NCI-H524 (cell line): ENCODE measurements around the gene NOCT.
"Not testable (repeated sequence)": the region's sequence is repeated elsewhere in the genome, so short reads cannot be mapped to it uniquely, and the experiment has no call there.

Source experiments
- DNase-seq, 2 experiments: peaks; one replicate each; lab custom pipeline; 2025; lab: John Stamatoyannopoulos, UW

Gene NOCT

GRCh38 chr4:139015269-139015947, at the start of gene NOCT:
NOCT (plus strand) TSS chr4:139015781; CDS start chr4:139015982, 201 bp downstream.
- peak; percentile 53 to 82 for DNase-seq

- no peak for DNase-seq
Measured at GRCh38 chr4:138967313-138967712, 48.3 kb upstream of the NOCT start.

- DNase-seq: peak; percentile 14 to 67
Measured at GRCh38 chr4:138972956-138973801, 42.4 kb upstream of the NOCT start.

- no peak for DNase-seq
Measured at GRCh38 chr4:138975225-138975624, 40.4 kb upstream of the NOCT start.

GRCh38 chr4:138976526-138976925, 39.1 kb upstream of the NOCT start:
- no peak for DNase-seq

GRCh38 chr4:138977524-138977923, 38.1 kb upstream of the NOCT start:
- no peak for DNase-seq

- DNase-seq: peak; percentile 21 to 72
Measured at GRCh38 chr4:138978028-138978585, 37.5 kb upstream of the NOCT start.

- no peak for DNase-seq
Measured at GRCh38 chr4:138978600-138978999, 37.0 kb upstream of the NOCT start.

- DNase-seq: no peak
Measured at GRCh38 chr4:138979742-138980141, 35.8 kb upstream of the NOCT start.

GRCh38 chr4:138981930-138982390, 33.6 kb upstream of the NOCT start:
- no peak for DNase-seq

GRCh38 chr4:138982754-138983153, 32.8 kb upstream of the NOCT start:
- DNase-seq: no peak

- DNase-seq: no peak
Measured at GRCh38 chr4:138983690-138984089, 31.9 kb upstream of the NOCT start.

GRCh38 chr4:138984647-138985046, 30.9 kb upstream of the NOCT start:
- no peak for DNase-seq

GRCh38 chr4:138992676-138993075, 22.9 kb upstream of the NOCT start:
- no peak for DNase-seq

GRCh38 chr4:138996090-138996489, 19.5 kb upstream of the NOCT start:
- DNase-seq: no peak

- DNase-seq: no peak
Measured at GRCh38 chr4:138999666-139000065, 15.9 kb upstream of the NOCT start.

- not testable (repeated sequence) for DNase-seq
Measured at GRCh38 chr4:139000134-139000533, 15.4 kb upstream of the NOCT start.

- not testable (repeated sequence) for DNase-seq
Measured at GRCh38 chr4:139001430-139001829, 14.2 kb upstream of the NOCT start.

- DNase-seq: not testable (repeated sequence)
Measured at GRCh38 chr4:139003668-139004067, 11.9 kb upstream of the NOCT start.

GRCh38 chr4:139005774-139006173, 9.8 kb upstream of the NOCT start:
- DNase-seq: no peak

- no peak for DNase-seq
Measured at GRCh38 chr4:139007640-139008039, 7.9 kb upstream of the NOCT start.

- not testable (repeated sequence) for DNase-seq
Measured at GRCh38 chr4:139008278-139008677, 7.3 kb upstream of the NOCT start.

- DNase-seq: no peak
Measured at GRCh38 chr4:139009702-139010101, 5.9 kb upstream of the NOCT start.
